Skeletal muscle satellite cell (primary cell): ENCODE measurements around the gene AS3MT.
"Not testable (repeated sequence)": the region's sequence is repeated elsewhere in the genome, so short reads cannot be mapped to it uniquely, and the experiment has no call there.

Experiments used
- H3K27me3 ChIP-seq: 2 replicates; pipeline ENCODE4 v1.7.0; 2013; ENCODE audit warnings: low read length; ENCODE audit not compliant: control insufficient read depth, insufficient read depth
- H3K36me3 ChIP-seq: 2 replicates; pipeline ENCODE4 v1.7.0; 2013; ENCODE audit warnings: mild to moderate bottlenecking, control low read depth, low read length; ENCODE audit not compliant: insufficient read depth
- H3K4me1 ChIP-seq: 2 replicates; pipeline ENCODE4 v1.7.0; 2013; ENCODE audit warnings: low read length; ENCODE audit not compliant: control insufficient read depth, insufficient read depth
- H3K4me2 ChIP-seq: 2 replicates; pipeline ENCODE4 v1.7.0; 2013; ENCODE audit warnings: mild to moderate bottlenecking, low read length
- H3K4me3 ChIP-seq: 2 replicates; pipeline ENCODE4 v1.7.0; 2013; ENCODE audit warnings: low read length
- H3K9ac ChIP-seq: 2 replicates; pipeline ENCODE4 v1.7.0; 2013; ENCODE audit warnings: mild to moderate bottlenecking, low read depth, low read length, moderate library complexity
- H3K9me3 ChIP-seq: replicated peaks from 2 replicates; pipeline ENCODE4 v1.7.0; 2013; ENCODE audit warnings: mild to moderate bottlenecking, control low read depth, low read length

AS3MT gene

GRCh38 chr10:102927311-102928010, 58.2 kb downstream of the AS3MT start:
- Histone ChIP-seq H3K4me2 (no peak overlapping the region), H3K9ac (no peak overlapping the region), H3K4me3 (no peak overlapping the region), H3K4me1 (no peaks in the 10 kb centered on the region), H3K9me3 (no peaks in the 10 kb centered on the region), H3K36me3 (no peaks in the 10 kb centered on the region), H3K27me3 (no peaks in the 10 kb centered on the region)

- H3K4me1 ChIP-seq, H3K9ac ChIP-seq, H3K4me2 ChIP-seq, H3K9me3 ChIP-seq, H3K27me3 ChIP-seq, H3K36me3 ChIP-seq, H3K4me3 ChIP-seq: not testable (repeated sequence)
Observed at GRCh38 chr10:102928442-102928841, 59.2 kb downstream of the AS3MT start.

DNA sequence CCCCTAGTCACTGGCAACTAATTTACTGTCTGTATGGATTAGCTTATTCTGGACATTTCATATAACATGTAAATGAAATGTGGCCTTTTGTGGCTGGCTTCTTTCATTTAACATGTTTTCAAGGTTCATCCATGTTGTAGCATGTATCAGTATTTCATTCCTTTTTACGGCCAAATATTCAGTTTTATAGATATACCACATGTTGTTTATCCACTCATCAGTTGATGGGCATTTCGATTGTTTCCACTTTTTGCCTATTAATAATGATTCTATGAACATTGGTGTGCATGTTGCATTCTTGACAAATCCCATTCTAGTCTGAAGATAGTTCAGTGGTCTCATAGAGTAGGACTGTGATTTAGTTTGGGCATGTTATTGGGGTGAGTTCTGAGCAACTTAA, 61.5 kb downstream of the AS3MT start:
- H3K4me2 ChIP-seq, result no peak overlapping the region
- no peaks in the 10 kb centered on the region for H3K36me3 ChIP-seq
- no peak overlapping the region for H3K4me3 ChIP-seq
- no peaks in the 10 kb centered on the region for H3K4me1 ChIP-seq
- H3K9me3 ChIP-seq, result no peaks in the 10 kb centered on the region
- no peak overlapping the region for H3K9ac ChIP-seq
- no peaks in the 10 kb centered on the region for H3K27me3 ChIP-seq

- Histone ChIP-seq H3K27me3 (no peaks in the 10 kb centered on the region), H3K36me3 (no peaks in the 10 kb centered on the region), H3K9me3 (no peaks in the 10 kb centered on the region), H3K4me3 (no peak overlapping the region), H3K4me1 (no peaks in the 10 kb centered on the region), H3K4me2 (no peak overlapping the region), H3K9ac (no peak overlapping the region)
Observed at GRCh38 chr10:102931643-102932042, 62.4 kb downstream of the AS3MT start.

DNA sequence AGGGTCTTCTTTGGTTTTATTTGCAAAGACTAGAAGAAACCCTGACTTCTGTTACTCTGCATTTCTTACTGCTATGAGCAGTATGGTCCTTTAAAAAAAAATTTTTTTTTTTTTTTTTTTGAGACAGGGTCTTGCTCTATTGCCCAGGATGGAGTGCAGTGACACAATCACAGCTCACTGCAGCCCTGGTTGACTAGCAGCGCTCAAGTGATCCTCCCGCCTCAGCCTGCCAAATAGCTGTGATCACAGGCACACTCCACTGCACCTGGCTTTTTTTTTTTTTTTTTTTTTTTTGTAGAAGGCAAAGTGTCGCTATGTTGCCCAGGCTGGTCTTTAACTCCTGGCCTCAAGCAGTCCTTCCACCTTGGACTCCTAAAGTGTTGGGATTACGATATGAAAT, 66.2 kb downstream of the AS3MT start:
- Histone ChIP-seq H3K27me3 (no peaks in the 10 kb centered on the region), H3K4me3 (no peak overlapping the region)

DNA sequence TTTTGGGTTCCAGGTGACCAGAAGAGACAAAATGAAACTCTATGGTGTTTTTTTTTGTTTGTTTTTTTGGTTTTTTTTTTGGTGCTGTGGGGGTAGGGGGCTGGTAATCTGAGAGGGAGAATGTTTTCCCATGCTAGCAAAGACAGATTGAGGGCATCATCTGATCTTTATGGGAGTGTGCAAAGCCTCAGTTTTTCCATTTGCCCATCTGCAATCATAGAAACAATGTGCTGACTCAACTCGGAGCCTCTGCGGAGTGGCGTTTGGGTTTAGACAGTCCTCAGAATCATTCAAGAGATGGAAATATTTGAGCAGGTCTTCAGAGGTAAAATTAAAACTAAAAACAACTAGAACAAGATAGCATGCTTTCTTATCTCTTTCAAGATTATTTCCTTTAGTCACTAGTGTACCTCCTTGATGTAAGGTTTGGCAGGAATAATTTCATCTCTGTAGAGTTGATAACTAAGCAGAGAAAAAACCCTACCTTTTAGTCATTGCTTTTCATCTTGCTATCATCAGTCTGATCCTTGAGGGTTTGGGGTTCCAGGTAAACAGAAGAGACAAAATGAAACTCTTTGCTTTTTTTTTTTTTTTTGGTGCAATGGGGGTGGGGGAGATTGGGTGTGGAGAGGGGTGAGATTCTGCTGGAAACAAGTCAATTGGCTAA, 66.8 kb downstream of the AS3MT start:
- no peak overlapping the region for H3K4me2 ChIP-seq

More for the DNA sequence above, 66.2 kb downstream of the AS3MT start:
- Histone ChIP-seq H3K9ac (no peak overlapping the region), H3K36me3 (no peaks in the 10 kb centered on the region), H3K9me3 (no peaks in the 10 kb centered on the region), H3K4me1 (no peaks in the 10 kb centered on the region), H3K4me2 (no peak overlapping the region)

DNA sequence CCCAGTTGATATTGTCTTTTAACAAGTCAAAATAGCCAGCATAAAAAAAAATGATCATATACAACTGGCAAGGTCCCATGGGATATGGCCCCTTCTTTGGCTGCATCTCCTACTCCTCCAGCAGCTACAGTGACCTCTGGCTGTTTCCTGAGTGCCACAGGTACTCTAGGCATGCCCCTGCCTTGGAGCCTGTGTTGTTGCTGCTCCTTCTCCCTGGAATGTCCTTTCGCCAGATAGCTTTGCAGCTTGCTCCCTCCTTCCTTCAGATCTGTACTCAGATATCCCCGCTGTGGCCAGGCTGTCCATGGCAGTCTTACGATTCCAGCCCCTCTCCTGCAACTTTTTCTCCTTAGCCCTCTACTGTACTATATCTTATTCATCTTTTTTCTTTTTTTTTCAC, 72.1 kb downstream of the AS3MT start:
- Histone ChIP-seq H3K27me3 (no peaks in the 10 kb centered on the region), H3K9ac (no peak overlapping the region), H3K36me3 (no peaks in the 10 kb centered on the region), H3K4me3 (no peak overlapping the region), H3K4me2 (no peak overlapping the region), H3K4me1 (no peaks in the 10 kb centered on the region), H3K9me3 (no peaks in the 10 kb centered on the region)

More for the DNA sequence above, 66.8 kb downstream of the AS3MT start:
- Histone ChIP-seq H3K36me3 (no peaks in the 10 kb centered on the region), H3K4me3 (no peak overlapping the region), H3K4me1 (no peaks in the 10 kb centered on the region), H3K9ac (no peak overlapping the region), H3K9me3 (no peaks in the 10 kb centered on the region), H3K27me3 (no peaks in the 10 kb centered on the region)

GRCh38 chr10:102945449-102945848, 76.2 kb downstream of the AS3MT start:
- Histone ChIP-seq H3K9me3 (no peaks in the 10 kb centered on the region), H3K4me1 (no peaks in the 10 kb centered on the region), H3K4me2 (no peak overlapping the region), H3K36me3 (no peaks in the 10 kb centered on the region), H3K27me3 (no peaks in the 10 kb centered on the region), H3K9ac (no peak overlapping the region), H3K4me3 (no peak overlapping the region)

DNA sequence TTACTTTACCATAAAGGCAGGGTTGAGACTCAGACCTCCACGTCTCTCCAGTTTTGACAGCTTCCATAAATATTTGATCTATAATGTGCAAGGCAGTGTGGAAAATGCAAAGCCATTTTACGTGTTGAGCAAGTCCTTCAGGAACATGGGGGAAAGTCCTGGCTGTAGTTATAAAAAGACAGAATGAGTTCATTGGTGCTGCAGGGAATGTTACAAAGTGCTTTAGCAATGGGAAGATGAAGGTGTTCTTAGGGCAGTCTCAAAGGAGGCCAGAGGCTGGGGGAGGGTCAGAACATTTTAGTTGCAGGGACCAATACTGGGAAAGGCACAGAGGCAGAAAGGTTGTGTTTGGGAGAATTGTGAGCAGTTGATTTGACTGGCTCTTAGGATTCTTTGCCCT, 76.7 kb downstream of the AS3MT start:
- Histone ChIP-seq H3K4me3 (no peak overlapping the region), H3K4me1 (no peaks in the 10 kb centered on the region), H3K27me3 (no peaks in the 10 kb centered on the region), H3K36me3 (no peaks in the 10 kb centered on the region), H3K9me3 (no peaks in the 10 kb centered on the region), H3K4me2 (no peak overlapping the region), H3K9ac (no peak overlapping the region)

- Histone ChIP-seq H3K9me3 (no peaks in the 10 kb centered on the region), H3K27me3 (no peaks in the 10 kb centered on the region), H3K9ac (no peak overlapping the region), H3K4me1 (no peaks in the 10 kb centered on the region), H3K4me3 (no peak overlapping the region), H3K4me2 (no peak overlapping the region), H3K36me3 (no peaks in the 10 kb centered on the region)
Observed at GRCh38 chr10:102946992-102947391, 77.7 kb downstream of the AS3MT start.

DNA sequence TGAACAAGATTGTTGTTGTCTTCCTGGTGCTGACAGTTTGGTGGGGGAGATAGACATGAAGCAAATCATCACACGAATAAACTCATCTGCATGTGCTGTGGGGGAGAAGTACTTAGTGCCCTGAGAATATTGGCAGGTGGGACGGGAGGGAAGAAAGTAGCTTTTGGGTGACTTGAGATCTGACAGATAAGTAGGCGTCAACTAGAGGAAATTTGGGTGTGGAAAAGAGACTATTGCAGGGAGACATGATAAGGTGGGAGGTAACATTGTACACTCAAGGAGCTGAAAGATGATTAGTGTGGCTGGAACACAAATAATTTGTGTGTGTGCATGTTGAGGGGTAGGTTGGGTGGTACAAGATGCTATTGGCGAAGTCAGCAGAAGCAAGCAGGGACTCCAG, 78.9 kb downstream of the AS3MT start:
- Histone ChIP-seq H3K9me3 (no peaks in the 10 kb centered on the region), H3K27me3 (no peaks in the 10 kb centered on the region), H3K9ac (no peak overlapping the region), H3K4me3 (no peak overlapping the region), H3K36me3 (no peaks in the 10 kb centered on the region), H3K4me2 (no peak overlapping the region), H3K4me1 (no peaks in the 10 kb centered on the region)

- no peaks in the 10 kb centered on the region for H3K9me3 ChIP-seq
- H3K36me3 ChIP-seq, result no peaks in the 10 kb centered on the region
- no peaks in the 10 kb centered on the region for H3K4me1 ChIP-seq
- no peak overlapping the region for H3K4me3 ChIP-seq
- H3K9ac ChIP-seq, result no peak overlapping the region
- no peaks in the 10 kb centered on the region for H3K27me3 ChIP-seq
- H3K4me2 ChIP-seq, result no peak overlapping the region
Observed at GRCh38 chr10:102948786-102949185, 79.5 kb downstream of the AS3MT start.
